Measurements from ENCODE around the gene MICALL1. TPM values are rescaled to one million over a fixed set of nuclear protein-coding genes. Genes with fewer than 3 reads are reported as not detected.
A peak's percentile ranks its signal among the peaks of the same experiment; 100 is the strongest.

MICALL1 gene
- total and polyA plus RNA-seq, 2 donors from 2014 or later: 9.6 to 30.9 TPM

- intact Hi-C loops (cut with DNase I): no loop called here
- H3K4me1 ChIP-seq (ENCODE audit: control insufficient read depth in 2 of 3, insufficient read depth in 2 of 3, low read depth in 1 of 3, low read length in 3 of 3): peaks cover 0 to 12% (median 12%) of the 10 kb centered on the region in 3 donors
- no peak for TF ChIP-seq CTCF (IDR thresholded peaks at IDR 0.05; ENCODE audit: borderline replicate concordance, extremely low read depth, insufficient read depth)
These were observed 26.9 kb downstream of the MICALL1 start for GRCh38 chr22:37932821-37933578.

DNA sequence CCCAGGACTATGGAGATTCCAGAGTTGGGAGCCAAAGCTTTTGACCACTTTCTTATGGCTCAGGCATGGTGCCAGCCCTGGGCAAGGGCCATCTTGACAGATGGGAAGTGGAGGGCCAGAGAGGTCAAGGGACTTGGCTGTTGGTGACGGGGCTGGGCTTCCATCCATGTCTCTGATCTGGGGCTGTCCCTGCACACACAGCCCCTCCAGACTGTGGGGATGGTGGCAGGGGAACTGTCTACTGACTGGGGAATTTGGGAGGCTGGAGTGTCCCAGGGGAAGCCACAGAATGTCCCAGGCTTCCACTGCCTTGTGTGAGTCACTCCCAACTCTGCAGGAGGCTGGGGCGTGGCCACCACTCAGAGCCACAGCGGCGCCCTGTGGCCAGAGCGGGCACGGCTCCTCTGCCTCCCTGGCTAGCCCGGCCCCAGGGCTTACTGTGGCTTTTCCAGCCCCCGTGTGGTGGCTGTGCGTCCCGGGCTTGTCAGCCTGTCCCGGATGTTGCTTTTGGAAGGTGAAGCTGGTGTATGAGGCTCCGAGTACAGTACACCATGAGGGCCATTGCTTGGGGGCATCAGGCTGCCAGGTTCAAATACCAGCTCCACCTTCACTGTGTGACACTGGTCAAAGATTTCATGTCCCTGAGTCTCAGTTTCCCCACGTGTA is 27.7 kb downstream of the MICALL1 start:
- peaks cover 0 to 12% (median 12%) of the 10 kb centered on the region in 3 donors for H3K4me1 ChIP-seq (ENCODE audit: control insufficient read depth in 2 of 3, insufficient read depth in 2 of 3, low read depth in 1 of 3, low read length in 3 of 3)
- peak; percentile 95 for TF ChIP-seq CTCF (IDR thresholded peaks at IDR 0.05; ENCODE audit: borderline replicate concordance, extremely low read depth, insufficient read depth)
- no peaks in the 10 kb centered on the region for H3K9me3 ChIP-seq (ENCODE audit: control insufficient read depth in 2 of 3, insufficient read depth in 1 of 3, low read length in 3 of 3)
- H3K9ac ChIP-seq (ENCODE audit: low read length in 3 of 3): no peak overlapping the region
- peaks cover 0 to 8% (median 3%) of the 10 kb centered on the region in 3 donors for H3K36me3 ChIP-seq (ENCODE audit: control insufficient read depth in 2 of 3, insufficient read depth in 3 of 3, low read length in 3 of 3)
- FAIRE-seq (no peak), DNase-seq (peak; percentile 88 to 96 (median 90))
- peak overlapping the region in 1 of 2 donors; percentile 63 for H3K27ac ChIP-seq (ENCODE audit: low read depth in 2 of 2, low read length in 2 of 2)
- intact Hi-C loops (cut with DNase I): no loop called here
- H3K27me3 ChIP-seq (ENCODE audit: control insufficient read depth, insufficient read depth, low read length): no peaks in the 10 kb centered on the region
- no peak overlapping the region for H3K4me3 ChIP-seq (ENCODE audit: low read length in 3 of 3)

More at GRCh38 chr22:37932821-37933578, 26.9 kb downstream of the MICALL1 start:
- no peaks in the 10 kb centered on the region for H3K9me3 ChIP-seq (ENCODE audit: control insufficient read depth in 2 of 3, insufficient read depth in 1 of 3, low read length in 3 of 3)
- H3K27ac ChIP-seq (ENCODE audit: low read depth in 2 of 2, low read length in 2 of 2): peak overlapping the region in 1 of 2 donors; percentile 63
- no peak overlapping the region for H3K9ac ChIP-seq (ENCODE audit: low read length in 3 of 3)
- FAIRE-seq: no peak
- H3K27me3 ChIP-seq (ENCODE audit: control insufficient read depth, insufficient read depth, low read length): no peaks in the 10 kb centered on the region
- DNase-seq: peak in 1 of 5 donors; percentile 84
- H3K4me3 ChIP-seq (ENCODE audit: low read length in 3 of 3): no peak overlapping the region
- H3K36me3 ChIP-seq (ENCODE audit: control insufficient read depth in 2 of 3, insufficient read depth in 3 of 3, low read length in 3 of 3): peaks cover 0 to 8% (median 3%) of the 10 kb centered on the region in 3 donors

GRCh38 chr22:37940698-37941376 is 34.7 kb downstream of the MICALL1 start:
- no peak for TF ChIP-seq CTCF (IDR thresholded peaks at IDR 0.05; ENCODE audit: borderline replicate concordance, extremely low read depth, insufficient read depth)
- H3K9me3 ChIP-seq (ENCODE audit: control insufficient read depth in 2 of 3, insufficient read depth in 1 of 3, low read length in 3 of 3): no peaks in the 10 kb centered on the region
- intact Hi-C loops (cut with DNase I): no loop called here
- no peak overlapping the region for H3K27ac ChIP-seq (ENCODE audit: low read depth in 2 of 2, low read length in 2 of 2)
- DNase-seq: no peak
- FAIRE-seq: no peak
- H3K4me3 ChIP-seq (ENCODE audit: low read length in 3 of 3): no peak overlapping the region
- peaks cover 0 to 10% (median 6%) of the 10 kb centered on the region in 3 donors for H3K4me1 ChIP-seq (ENCODE audit: control insufficient read depth in 2 of 3, insufficient read depth in 2 of 3, low read depth in 1 of 3, low read length in 3 of 3)
- H3K36me3 ChIP-seq (ENCODE audit: control insufficient read depth in 2 of 3, insufficient read depth in 3 of 3, low read length in 3 of 3): peaks cover 0 to 19% (median 11%) of the 10 kb centered on the region in 3 donors
- no peaks in the 10 kb centered on the region for H3K27me3 ChIP-seq (ENCODE audit: control insufficient read depth, insufficient read depth, low read length)
- no peak overlapping the region for H3K9ac ChIP-seq (ENCODE audit: low read length in 3 of 3)

Measured in kidney (tissue), 14 donors.